ENCODE measurements around the gene ASCL5.

The ASCL5 gene

GRCh38 chr1:201110616-201111015 lies 16.4 kb downstream of the ASCL5 start:
- no peak for DNase-seq (ENCODE audit: low read depth)

- DNase-seq (ENCODE audit: low read depth), result no peak
Measured at GRCh38 chr1:201110138-201110537, 16.8 kb downstream of the ASCL5 start.

- no peak for DNase-seq (ENCODE audit: low read depth)
Measured at GRCh38 chr1:201109651-201110050, 17.3 kb downstream of the ASCL5 start.

- DNase-seq (ENCODE audit: low read depth), result no peak
Measured at GRCh38 chr1:201108614-201109013, 18.4 kb downstream of the ASCL5 start.

GRCh38 chr1:201105688-201106087 lies 21.3 kb downstream of the ASCL5 start:
- no peak for DNase-seq (ENCODE audit: low read depth)

GRCh38 chr1:201104141-201104540 lies 22.8 kb downstream of the ASCL5 start:
- no peak for DNase-seq (ENCODE audit: low read depth)

- no peak for DNase-seq (ENCODE audit: low read depth)
Measured at GRCh38 chr1:201103666-201104065, 23.3 kb downstream of the ASCL5 start.

- DNase-seq (ENCODE audit: low read depth), result no peak
Measured at GRCh38 chr1:201100169-201100930, 26.6 kb downstream of the ASCL5 start.

- no peak for DNase-seq (ENCODE audit: low read depth)
Measured at GRCh38 chr1:201098992-201099677, 27.8 kb downstream of the ASCL5 start.

GRCh38 chr1:201096977-201097856 lies 29.8 kb downstream of the ASCL5 start:
- no peak for DNase-seq (ENCODE audit: low read depth)

GRCh38 chr1:201096041-201096461 lies 30.9 kb downstream of the ASCL5 start:
- no peak for DNase-seq (ENCODE audit: low read depth)

GRCh38 chr1:201095581-201095980 lies 31.4 kb downstream of the ASCL5 start:
- DNase-seq (ENCODE audit: low read depth), result no peak

- no peak for DNase-seq (ENCODE audit: low read depth)
Measured at GRCh38 chr1:201094832-201095231, 32.2 kb downstream of the ASCL5 start.

- DNase-seq (ENCODE audit: low read depth), result no peak
Measured at GRCh38 chr1:201093962-201094361, 33.0 kb downstream of the ASCL5 start.

GRCh38 chr1:201093561-201093960 lies 33.4 kb downstream of the ASCL5 start:
- no peak for DNase-seq (ENCODE audit: low read depth)

- DNase-seq (ENCODE audit: low read depth), result no peak
Measured at GRCh38 chr1:201092738-201093137, 34.2 kb downstream of the ASCL5 start.

- DNase-seq (ENCODE audit: low read depth), result no peak
Measured at GRCh38 chr1:201091256-201091655, 35.7 kb downstream of the ASCL5 start.

- DNase-seq (ENCODE audit: low read depth), result no peak
Measured at GRCh38 chr1:201090541-201090940, 36.4 kb downstream of the ASCL5 start.

- no peak for DNase-seq (ENCODE audit: low read depth)
Measured at GRCh38 chr1:201089596-201089995, 37.4 kb downstream of the ASCL5 start.

GRCh38 chr1:201088901-201089525 lies 38.0 kb downstream of the ASCL5 start:
- no peak for DNase-seq (ENCODE audit: low read depth)

GRCh38 chr1:201088395-201088794 lies 38.6 kb downstream of the ASCL5 start:
- no peak for DNase-seq (ENCODE audit: low read depth)

Data from activated T-cell treated with anti-CD3 and anti-CD28 coated beads for 48 hours (primary cell).